Neural cell (in vitro differentiated cells): ENCODE results near the gene PIP4K2A.

Experiments used
- EP300 ChIP-seq: fragments of 450-650 bp; conservative IDR thresholded peaks from 2 replicates; pipeline ENCODE4 v1.6.1; 2014; ENCODE audit warnings: antibody characterized with exemption, mild to moderate bottlenecking, moderate library complexity; ENCODE audit not compliant: poor library complexity, severe bottlenecking
- EZH2 ChIP-seq: fragments of 200-600, 300-800 bp; shearing (Covaris generic), sonication (generic); IDR thresholded peaks from 2 replicates; pipeline ENCODE4 v1.6.1; 2014; ENCODE audit warnings: antibody characterized with exemption, low read length, borderline replicate concordance, mild to moderate bottlenecking; ENCODE audit not compliant: insufficient read depth, poor library complexity, severe bottlenecking
- MXI1 ChIP-seq: fragments of 450-650 bp; conservative IDR thresholded peaks from 2 replicates; pipeline ENCODE4 v1.6.1; 2014; ENCODE audit warnings: antibody characterized with exemption, mild to moderate bottlenecking; ENCODE audit not compliant: poor library complexity, severe bottlenecking
- POLR2AphosphoS5 ChIP-seq: IDR thresholded peaks from 2 replicates; pipeline ENCODE4 v1.6.1; 2012
- RAD21 ChIP-seq: fragments of 450-650 bp; conservative IDR thresholded peaks from 2 replicates; pipeline ENCODE4 v1.6.1; 2014; ENCODE audit warnings: antibody characterized with exemption, mild to moderate bottlenecking, moderate library complexity
- SMC3 ChIP-seq: fragments of 450-650 bp; conservative IDR thresholded peaks from 2 replicates; pipeline ENCODE4 v1.6.1; 2014; ENCODE audit warnings: antibody characterized with exemption, mild to moderate bottlenecking, moderate library complexity; ENCODE audit not compliant: poor library complexity
- TAF1 ChIP-seq: IDR thresholded peaks from 2 replicates; pipeline ENCODE4 v1.6.1; 2012; ENCODE audit warnings: low read depth
- TF ChIP-seq, protein P1 (sequence below): fragments of 450-650 bp; IDR thresholded peaks from 2 replicates; pipeline ENCODE4 v1.5.1; 2014; ENCODE audit warnings: antibody characterized with exemption, mild to moderate bottlenecking, moderate library complexity; ENCODE audit not compliant: poor library complexity, severe bottlenecking
- TF ChIP-seq, protein P2 (sequence below): IDR thresholded peaks from 2 replicates; pipeline ENCODE4 v1.6.1; 2012; ENCODE audit warnings: borderline replicate concordance

DNA sequence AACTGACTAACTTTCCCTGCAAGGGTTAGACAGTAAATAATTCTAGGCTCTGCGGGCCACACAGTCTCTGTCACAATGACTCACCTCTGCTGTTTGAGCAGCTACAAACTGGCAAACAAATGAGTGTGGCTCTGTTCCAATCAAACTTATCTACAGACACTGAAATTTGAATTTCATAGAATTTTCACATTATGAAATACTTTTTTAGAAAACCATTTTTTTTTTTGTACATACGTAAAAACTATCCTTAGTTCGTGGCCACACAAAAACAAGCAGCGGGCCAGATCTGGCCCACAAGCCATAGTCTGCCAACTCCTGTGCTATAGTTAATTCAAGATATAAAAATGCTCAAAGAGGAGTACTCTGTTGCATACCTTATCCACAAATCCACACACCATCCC is 32.6 kb downstream of the PIP4K2A start:
- TF ChIP-seq EP300 (no peak), POLR2AphosphoS5 (no peak), TAF1 (no peak), EZH2 (no peak), RAD21 (no peak), SMC3 (no peak), MXI1 (no peak)
- TF ChIP-seq, protein P1, sequence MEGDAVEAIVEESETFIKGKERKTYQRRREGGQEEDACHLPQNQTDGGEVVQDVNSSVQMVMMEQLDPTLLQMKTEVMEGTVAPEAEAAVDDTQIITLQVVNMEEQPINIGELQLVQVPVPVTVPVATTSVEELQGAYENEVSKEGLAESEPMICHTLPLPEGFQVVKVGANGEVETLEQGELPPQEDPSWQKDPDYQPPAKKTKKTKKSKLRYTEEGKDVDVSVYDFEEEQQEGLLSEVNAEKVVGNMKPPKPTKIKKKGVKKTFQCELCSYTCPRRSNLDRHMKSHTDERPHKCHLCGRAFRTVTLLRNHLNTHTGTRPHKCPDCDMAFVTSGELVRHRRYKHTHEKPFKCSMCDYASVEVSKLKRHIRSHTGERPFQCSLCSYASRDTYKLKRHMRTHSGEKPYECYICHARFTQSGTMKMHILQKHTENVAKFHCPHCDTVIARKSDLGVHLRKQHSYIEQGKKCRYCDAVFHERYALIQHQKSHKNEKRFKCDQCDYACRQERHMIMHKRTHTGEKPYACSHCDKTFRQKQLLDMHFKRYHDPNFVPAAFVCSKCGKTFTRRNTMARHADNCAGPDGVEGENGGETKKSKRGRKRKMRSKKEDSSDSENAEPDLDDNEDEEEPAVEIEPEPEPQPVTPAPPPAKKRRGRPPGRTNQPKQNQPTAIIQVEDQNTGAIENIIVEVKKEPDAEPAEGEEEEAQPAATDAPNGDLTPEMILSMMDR: no peak
- TF ChIP-seq, protein P2, sequence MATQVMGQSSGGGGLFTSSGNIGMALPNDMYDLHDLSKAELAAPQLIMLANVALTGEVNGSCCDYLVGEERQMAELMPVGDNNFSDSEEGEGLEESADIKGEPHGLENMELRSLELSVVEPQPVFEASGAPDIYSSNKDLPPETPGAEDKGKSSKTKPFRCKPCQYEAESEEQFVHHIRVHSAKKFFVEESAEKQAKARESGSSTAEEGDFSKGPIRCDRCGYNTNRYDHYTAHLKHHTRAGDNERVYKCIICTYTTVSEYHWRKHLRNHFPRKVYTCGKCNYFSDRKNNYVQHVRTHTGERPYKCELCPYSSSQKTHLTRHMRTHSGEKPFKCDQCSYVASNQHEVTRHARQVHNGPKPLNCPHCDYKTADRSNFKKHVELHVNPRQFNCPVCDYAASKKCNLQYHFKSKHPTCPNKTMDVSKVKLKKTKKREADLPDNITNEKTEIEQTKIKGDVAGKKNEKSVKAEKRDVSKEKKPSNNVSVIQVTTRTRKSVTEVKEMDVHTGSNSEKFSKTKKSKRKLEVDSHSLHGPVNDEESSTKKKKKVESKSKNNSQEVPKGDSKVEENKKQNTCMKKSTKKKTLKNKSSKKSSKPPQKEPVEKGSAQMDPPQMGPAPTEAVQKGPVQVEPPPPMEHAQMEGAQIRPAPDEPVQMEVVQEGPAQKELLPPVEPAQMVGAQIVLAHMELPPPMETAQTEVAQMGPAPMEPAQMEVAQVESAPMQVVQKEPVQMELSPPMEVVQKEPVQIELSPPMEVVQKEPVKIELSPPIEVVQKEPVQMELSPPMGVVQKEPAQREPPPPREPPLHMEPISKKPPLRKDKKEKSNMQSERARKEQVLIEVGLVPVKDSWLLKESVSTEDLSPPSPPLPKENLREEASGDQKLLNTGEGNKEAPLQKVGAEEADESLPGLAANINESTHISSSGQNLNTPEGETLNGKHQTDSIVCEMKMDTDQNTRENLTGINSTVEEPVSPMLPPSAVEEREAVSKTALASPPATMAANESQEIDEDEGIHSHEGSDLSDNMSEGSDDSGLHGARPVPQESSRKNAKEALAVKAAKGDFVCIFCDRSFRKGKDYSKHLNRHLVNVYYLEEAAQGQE: no peak
